Trophoblast cell (in vitro differentiated cells and primary cell): ENCODE results near the gene RNASE7.

Experiments
- DNase-seq, 2 donors: peaks; one replicate each; pipeline ENCODE4 v3.0.0-alpha.2; 2016
- H2AFZ ChIP-seq: 2 replicates; pipeline ENCODE4 v1.6.1; 2013; ENCODE audit warnings: low read length, moderate library complexity, mild to moderate bottlenecking; ENCODE audit not compliant: insufficient read depth, poor library complexity
- H2AK5ac ChIP-seq: 2 replicates; pipeline ENCODE4 v1.6.1; 2013; ENCODE audit warnings: mild to moderate bottlenecking, low read length
- H2BK120ac ChIP-seq: 2 replicates; pipeline ENCODE4 v1.6.1; 2013; ENCODE audit warnings: low read length, mild to moderate bottlenecking, moderate library complexity; ENCODE audit not compliant: insufficient read depth, poor library complexity
- H2BK12ac ChIP-seq: 2 replicates; pipeline ENCODE4 v1.6.1; 2013; ENCODE audit warnings: mild to moderate bottlenecking, low read length, moderate library complexity
- H2BK5ac ChIP-seq: 2 replicates; pipeline ENCODE4 v1.6.1; 2013; ENCODE audit warnings: low read length, low read depth, moderate library complexity, mild to moderate bottlenecking; ENCODE audit not compliant: poor library complexity
- H3K14ac ChIP-seq: 2 replicates; pipeline ENCODE4 v1.6.1; 2013; ENCODE audit warnings: mild to moderate bottlenecking, low read length
- H3K18ac ChIP-seq: 2 replicates; pipeline ENCODE4 v1.6.1; 2013; ENCODE audit warnings: mild to moderate bottlenecking, low read length
- H3K23ac ChIP-seq: 2 replicates; pipeline ENCODE4 v1.6.1; 2013; ENCODE audit warnings: low read length
- H3K27ac ChIP-seq: 2 replicates; pipeline ENCODE4 v1.5.1; 2013; ENCODE audit warnings: low read depth, mild to moderate bottlenecking, inconsistent platforms, low read length, moderate library complexity
- H3K27me3 ChIP-seq: 2 replicates; pipeline ENCODE4 v1.6.1; 2013; ENCODE audit warnings: inconsistent platforms, mild to moderate bottlenecking, low read length, moderate library complexity; ENCODE audit not compliant: insufficient read depth
- H3K36me3 ChIP-seq, 2 experiments: 1 replicate in 1 of 2; 2 replicates in 1 of 2; pipeline ENCODE4 v1.6.1; 2013; ENCODE audit warnings: low read length in 2 of 2, mild to moderate bottlenecking in 2 of 2, moderate library complexity in 1 of 2; ENCODE audit not compliant: insufficient read depth in 2 of 2, control insufficient read depth in 1 of 2
- H3K4ac ChIP-seq: 2 replicates; pipeline ENCODE4 v1.6.1; 2013; ENCODE audit warnings: low read depth, mild to moderate bottlenecking, low read length, moderate library complexity
- H3K4me1 ChIP-seq, 2 experiments: 1 replicate in 1 of 2; 2 replicates in 1 of 2; pipeline ENCODE4 v1.6.1; 2013; ENCODE audit warnings: low read length in 2 of 2, mild to moderate bottlenecking in 2 of 2, moderate library complexity in 1 of 2; ENCODE audit not compliant: insufficient read depth in 2 of 2, control insufficient read depth in 1 of 2
- H3K4me2 ChIP-seq: 2 replicates; pipeline ENCODE4 v1.6.1; 2013; ENCODE audit warnings: inconsistent platforms, mild to moderate bottlenecking, low read length, moderate library complexity
- H3K4me3 ChIP-seq: 2 replicates; pipeline ENCODE4 v1.5.1; 2013; ENCODE audit warnings: mild to moderate bottlenecking, low read depth, low read length, inconsistent platforms
- H3K79me1 ChIP-seq: one replicate; pipeline ENCODE4 v1.6.1; 2013; ENCODE audit warnings: low read length
- H3K79me2 ChIP-seq: 2 replicates; pipeline ENCODE4 v1.6.1; 2013; ENCODE audit warnings: low read length, mild to moderate bottlenecking; ENCODE audit not compliant: control insufficient read depth, insufficient read depth, poor library complexity
- H3K9ac ChIP-seq: 2 replicates; pipeline ENCODE4 v1.6.1; 2013; ENCODE audit warnings: mild to moderate bottlenecking, low read length
- H3K9me3 ChIP-seq: 2 replicates; pipeline ENCODE4 v1.6.1; 2013; ENCODE audit warnings: low read depth, mild to moderate bottlenecking, control low read depth, inconsistent platforms, low read length; ENCODE audit not compliant: insufficient read depth
- H4K12ac ChIP-seq: 2 replicates; pipeline ENCODE4 v1.6.1; 2013; ENCODE audit warnings: low read depth, mild to moderate bottlenecking, low read length, moderate library complexity
- H4K8ac ChIP-seq: 2 replicates; pipeline ENCODE4 v1.6.1; 2013; ENCODE audit warnings: low read depth, mild to moderate bottlenecking, low read length, moderate library complexity
- H4K91ac ChIP-seq: one replicate; pipeline ENCODE4 v1.6.1; 2013; ENCODE audit warnings: low read depth, mild to moderate bottlenecking, low read length, moderate library complexity
- WGBS: extraction: QIAGEN DNeasy Blood & Tissue Kit; methylation state at CpG from one replicate; pipeline ENCODE4 v1.1.7; 2013; ENCODE audit warnings: missing lambda C conversion rate; ENCODE audit not compliant: insufficient read length, insufficient coverage; ENCODE audit errors: extremely low coverage; 5-methylcytosine and 5-hydroxymethylcytosine counted together

Gene RNASE7

DNA sequence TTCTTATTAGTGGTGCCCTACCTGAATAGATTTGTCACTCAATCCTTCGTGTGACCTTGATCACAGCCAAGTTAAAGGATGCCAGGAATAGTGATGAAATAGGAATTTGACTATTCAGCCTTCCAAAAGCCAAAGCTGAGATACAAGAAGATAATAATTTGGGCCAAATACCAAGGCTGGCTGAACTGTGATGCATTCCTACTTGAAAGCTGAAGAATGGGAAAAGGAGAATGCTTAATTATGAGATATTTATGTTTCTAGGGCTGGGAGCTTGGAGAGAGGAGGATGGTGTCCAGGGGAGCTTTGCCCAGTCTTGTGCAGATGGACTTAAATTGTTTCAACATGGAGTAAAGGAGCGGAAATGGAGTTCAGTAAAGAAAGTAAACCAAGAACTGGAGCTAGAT lies 5.2 kb downstream of the RNASE7 start:
- H3K4ac ChIP-seq: no peak overlapping the region
- no peak overlapping the region for H2BK120ac ChIP-seq
- no peak overlapping the region for H2BK12ac ChIP-seq
- H3K18ac ChIP-seq: no peak overlapping the region
- H2AK5ac ChIP-seq: no peak overlapping the region
- WGBS: no CpG with 5 or more reads among the region's 2 CpGs
- H3K27me3 ChIP-seq: no peaks in the 10 kb centered on the region
- peaks cover 9 to 18% of the 10 kb centered on the region in 2 experiments for H3K4me1 ChIP-seq
- H3K79me1 ChIP-seq: peaks cover 4% of the 10 kb centered on the region
- no peaks in the 10 kb centered on the region for H3K36me3 ChIP-seq
- peak in 1 of 2 donors; percentile 38 for DNase-seq
- no peak overlapping the region for H4K12ac ChIP-seq
- H3K4me2 ChIP-seq: no peak overlapping the region
- H3K79me2 ChIP-seq: no peaks in the 10 kb centered on the region
- H3K4me3 ChIP-seq: no peak overlapping the region
- no peak overlapping the region for H3K23ac ChIP-seq
- no peak overlapping the region for H3K9ac ChIP-seq
- H4K8ac ChIP-seq: no peak overlapping the region
- no peaks in the 10 kb centered on the region for H3K9me3 ChIP-seq
- H2BK5ac ChIP-seq: no peak overlapping the region
- H3K27ac ChIP-seq: no peak overlapping the region
- H3K14ac ChIP-seq: no peak overlapping the region
- no peak overlapping the region for H4K91ac ChIP-seq
- H2AFZ ChIP-seq: no peak overlapping the region

DNA sequence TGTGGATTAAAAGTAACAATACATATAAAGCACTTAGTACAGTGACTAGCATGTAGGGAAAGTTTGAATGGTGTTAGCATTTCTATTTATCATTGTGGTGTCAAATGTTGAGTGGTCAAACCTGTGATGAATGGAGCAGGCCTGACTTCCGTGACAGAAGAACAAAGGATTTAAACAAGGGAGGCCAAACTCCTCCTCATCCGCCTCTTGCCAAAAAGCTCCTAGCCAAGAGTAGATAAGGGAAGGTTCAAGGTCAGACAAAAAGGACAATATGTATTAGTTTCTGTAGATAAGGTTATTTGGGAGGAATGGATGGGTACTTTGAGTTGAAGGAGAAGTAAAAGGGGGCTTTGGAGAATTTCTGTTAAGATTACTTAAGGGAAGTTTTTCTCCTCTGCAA lies 6.5 kb downstream of the RNASE7 start:
- no peak overlapping the region for H2AFZ ChIP-seq
- H3K14ac ChIP-seq: no peak overlapping the region
- no peak overlapping the region for H3K27ac ChIP-seq
- no peak overlapping the region for H3K23ac ChIP-seq
- H3K4me3 ChIP-seq: no peak overlapping the region
- no peak overlapping the region for H2AK5ac ChIP-seq
- no peak overlapping the region for H2BK12ac ChIP-seq
- no peak for DNase-seq
- peaks cover 6 to 10% of the 10 kb centered on the region in 2 experiments for H3K4me1 ChIP-seq
- no peak overlapping the region for H4K8ac ChIP-seq
- H3K79me1 ChIP-seq: no peaks in the 10 kb centered on the region
- H2BK120ac ChIP-seq: no peak overlapping the region
- no peak overlapping the region for H3K4ac ChIP-seq
- no CpG with 5 or more reads among the region's 2 CpGs for WGBS
- H3K27me3 ChIP-seq: no peaks in the 10 kb centered on the region
- no peaks in the 10 kb centered on the region for H3K79me2 ChIP-seq
- no peak overlapping the region for H4K91ac ChIP-seq
- no peaks in the 10 kb centered on the region for H3K9me3 ChIP-seq
- no peak overlapping the region for H3K4me2 ChIP-seq
- no peak overlapping the region for H3K18ac ChIP-seq
- H2BK5ac ChIP-seq: no peak overlapping the region
- no peaks in the 10 kb centered on the region for H3K36me3 ChIP-seq
- no peak overlapping the region for H3K9ac ChIP-seq
- H4K12ac ChIP-seq: no peak overlapping the region

- no peaks in the 10 kb centered on the region for H3K27me3 ChIP-seq
- H2BK120ac ChIP-seq: no peak overlapping the region
- H4K91ac ChIP-seq: no peak overlapping the region
- no peak overlapping the region for H3K27ac ChIP-seq
- no peaks in the 10 kb centered on the region for H3K79me1 ChIP-seq
- peaks cover 2 to 6% of the 10 kb centered on the region in 2 experiments for H3K4me1 ChIP-seq
- no peak overlapping the region for H3K14ac ChIP-seq
- no peak overlapping the region for H3K23ac ChIP-seq
- H2AK5ac ChIP-seq: no peak overlapping the region
- H3K36me3 ChIP-seq: no peaks in the 10 kb centered on the region
- no peak overlapping the region for H4K12ac ChIP-seq
- H3K4ac ChIP-seq: no peak overlapping the region
- DNase-seq: no peak
- H2AFZ ChIP-seq: no peak overlapping the region
- H3K9me3 ChIP-seq: no peaks in the 10 kb centered on the region
- no peak overlapping the region for H3K4me2 ChIP-seq
- H3K4me3 ChIP-seq: no peak overlapping the region
- H3K9ac ChIP-seq: no peak overlapping the region
- H3K79me2 ChIP-seq: no peaks in the 10 kb centered on the region
- no peak overlapping the region for H2BK12ac ChIP-seq
- no peak overlapping the region for H2BK5ac ChIP-seq
- no peak overlapping the region for H4K8ac ChIP-seq
- WGBS: no CpG with 5 or more reads among the region's 3 CpGs
- no peak overlapping the region for H3K18ac ChIP-seq
Observed at GRCh38 chr14:21049271-21049673, 7.1 kb downstream of the RNASE7 start.

DNA sequence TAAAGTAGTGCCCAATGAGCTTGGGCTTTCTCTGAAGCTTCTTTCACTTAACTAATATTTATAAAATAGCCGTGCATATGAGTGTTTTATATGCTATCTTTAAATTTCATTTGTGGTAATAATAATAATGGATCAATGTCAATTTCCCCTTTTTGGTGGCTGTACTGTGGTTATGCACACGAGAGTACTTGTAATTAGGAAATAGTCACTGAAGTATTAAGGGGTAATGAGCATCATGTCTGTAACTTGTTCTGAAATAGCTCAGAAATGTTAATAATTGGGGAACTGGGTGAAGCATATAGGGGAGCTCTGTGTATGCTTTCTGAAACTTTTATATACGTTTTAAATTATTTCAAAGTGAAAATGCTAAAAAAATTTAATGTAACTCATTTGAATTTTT lies 8.4 kb downstream of the RNASE7 start:
- no peak overlapping the region for H3K9ac ChIP-seq
- no peaks in the 10 kb centered on the region for H3K27me3 ChIP-seq
- no peak overlapping the region for H2AK5ac ChIP-seq
- no peak overlapping the region for H2BK120ac ChIP-seq
- no peak overlapping the region for H3K4me2 ChIP-seq
- H3K18ac ChIP-seq: no peak overlapping the region
- H3K14ac ChIP-seq: no peak overlapping the region
- no peak overlapping the region for H3K4ac ChIP-seq
- no CpG with 5 or more reads among the region's 3 CpGs for WGBS
- H3K4me1 ChIP-seq: no peaks in the 10 kb centered on the region
- H4K91ac ChIP-seq: no peak overlapping the region
- no peak overlapping the region for H2BK12ac ChIP-seq
- H3K36me3 ChIP-seq: no peaks in the 10 kb centered on the region
- DNase-seq: no peak
- no peak overlapping the region for H2BK5ac ChIP-seq
- no peak overlapping the region for H3K4me3 ChIP-seq
- no peak overlapping the region for H4K8ac ChIP-seq
- H3K9me3 ChIP-seq: no peaks in the 10 kb centered on the region
- H3K79me1 ChIP-seq: no peaks in the 10 kb centered on the region
- H3K79me2 ChIP-seq: no peaks in the 10 kb centered on the region
- no peak overlapping the region for H2AFZ ChIP-seq
- H3K23ac ChIP-seq: no peak overlapping the region
- no peak overlapping the region for H4K12ac ChIP-seq
- H3K27ac ChIP-seq: no peak overlapping the region
